Measurements from ENCODE around the gene FHAD1. TPM values are rescaled to one million over a fixed set of nuclear protein-coding genes. Genes with fewer than 3 reads are reported as not detected.

The FHAD1 gene
- total RNA-seq, 1 donor from 2014 or later, result not detected

- intact Hi-C loops (cut with DNase I), result no loop called here
These were observed 121.9 kb downstream of the FHAD1 start for GRCh38 chr1:15368888-15369287.

GRCh38 chr1:15370268-15370667 is 123.2 kb downstream of the FHAD1 start:
- Histone ChIP-seq H3K9me3 (no peaks in the 10 kb centered on the region), H3K27ac (no peak overlapping the region), H3K4me3 (no peak overlapping the region), H3K27me3 (no peaks in the 10 kb centered on the region), H3K36me3 (no peaks in the 10 kb centered on the region), H3K4me1 (peaks cover 15% of the 10 kb centered on the region)
- TF ChIP-seq POLR2A (IDR thresholded peaks at IDR 0.05) (no peak), POLR2AphosphoS5 (IDR thresholded peaks at IDR 0.05; ENCODE audit: insufficient read depth in 1 of 2, low read depth in 1 of 2) (no peak), CTCF (IDR thresholded peaks at IDR 0.05) (no peak)
- intact Hi-C loops (cut with DNase I), result no loop called here
- no peak for DNase-seq (ENCODE audit: extremely low spot score in 2 of 2)

More at GRCh38 chr1:15368888-15369287, 121.9 kb downstream of the FHAD1 start:
- Histone ChIP-seq H3K9me3 (no peaks in the 10 kb centered on the region), H3K27ac (no peak overlapping the region), H3K36me3 (no peaks in the 10 kb centered on the region), H3K27me3 (no peaks in the 10 kb centered on the region), H3K4me3 (no peak overlapping the region), H3K4me1 (peaks cover 15% of the 10 kb centered on the region)
- no peak for DNase-seq (ENCODE audit: extremely low spot score in 2 of 2)
- TF ChIP-seq POLR2AphosphoS5 (IDR thresholded peaks at IDR 0.05; ENCODE audit: insufficient read depth in 1 of 2, low read depth in 1 of 2), result no peak
- no peak for TF ChIP-seq POLR2A (IDR thresholded peaks at IDR 0.05)
- TF ChIP-seq CTCF (IDR thresholded peaks at IDR 0.05), result no peak

GRCh38 chr1:15370781-15371520 is 123.9 kb downstream of the FHAD1 start:
- DNase-seq (ENCODE audit: extremely low spot score in 2 of 2), result no peak
- TF ChIP-seq POLR2A (IDR thresholded peaks at IDR 0.05) (no peak), POLR2AphosphoS5 (IDR thresholded peaks at IDR 0.05; ENCODE audit: insufficient read depth in 1 of 2, low read depth in 1 of 2) (no peak), CTCF (IDR thresholded peaks at IDR 0.05) (no peak)
- Histone ChIP-seq H3K27ac (no peak overlapping the region), H3K4me1 (peaks cover 15% of the 10 kb centered on the region), H3K4me3 (no peak overlapping the region), H3K9me3 (no peaks in the 10 kb centered on the region), H3K36me3 (no peaks in the 10 kb centered on the region), H3K27me3 (no peaks in the 10 kb centered on the region)
- intact Hi-C loops (cut with DNase I), result no loop called here

GRCh38 chr1:15371610-15372545 is 124.9 kb downstream of the FHAD1 start:
- Histone ChIP-seq H3K27ac (no peak overlapping the region), H3K27me3 (no peaks in the 10 kb centered on the region), H3K4me1 (peaks cover 15% of the 10 kb centered on the region), H3K36me3 (no peaks in the 10 kb centered on the region), H3K4me3 (no peak overlapping the region), H3K9me3 (no peaks in the 10 kb centered on the region)
- intact Hi-C loops (cut with DNase I), result no loop called here
- no peak for TF ChIP-seq POLR2AphosphoS5 (IDR thresholded peaks at IDR 0.05; ENCODE audit: insufficient read depth in 1 of 2, low read depth in 1 of 2)
- TF ChIP-seq CTCF (IDR thresholded peaks at IDR 0.05), result no peak
- no peak for TF ChIP-seq POLR2A (IDR thresholded peaks at IDR 0.05)
- no peak for DNase-seq (ENCODE audit: extremely low spot score in 2 of 2)
